ENCODE data around the gene LAMC1.

Gene LAMC1

DNA sequence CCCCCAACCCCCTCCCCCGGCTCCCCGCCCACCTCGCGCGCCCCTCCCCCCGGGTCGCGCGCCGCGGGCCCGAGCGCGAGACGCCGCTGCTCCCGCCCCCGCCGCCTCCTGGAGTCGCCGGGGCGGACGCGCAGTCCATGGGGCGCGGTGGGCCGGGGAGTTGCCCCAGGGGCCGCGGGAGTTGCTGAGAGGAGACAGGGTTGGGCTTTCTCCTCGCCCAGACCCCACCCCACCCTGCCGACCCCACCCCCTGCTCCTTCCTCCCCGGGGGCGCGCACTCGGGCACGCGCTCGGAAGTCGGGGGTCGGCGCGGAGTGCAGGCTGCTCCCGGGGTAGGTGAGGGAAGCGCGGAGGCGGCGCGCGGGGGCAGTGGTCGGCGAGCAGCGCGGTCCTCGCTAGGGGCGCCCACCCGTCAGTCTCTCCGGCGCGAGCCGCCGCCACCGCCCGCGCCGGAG lies at the start of gene LAMC1:
Gene LAMC1, plus strand, starts transcription at position 275 of the 455 bp plus-strand sequence. CDS start 297 bp downstream, outside the sequence.
- peak; percentile 95 for DNase-seq (ENCODE audit: low read depth, low spot score)

DNA sequence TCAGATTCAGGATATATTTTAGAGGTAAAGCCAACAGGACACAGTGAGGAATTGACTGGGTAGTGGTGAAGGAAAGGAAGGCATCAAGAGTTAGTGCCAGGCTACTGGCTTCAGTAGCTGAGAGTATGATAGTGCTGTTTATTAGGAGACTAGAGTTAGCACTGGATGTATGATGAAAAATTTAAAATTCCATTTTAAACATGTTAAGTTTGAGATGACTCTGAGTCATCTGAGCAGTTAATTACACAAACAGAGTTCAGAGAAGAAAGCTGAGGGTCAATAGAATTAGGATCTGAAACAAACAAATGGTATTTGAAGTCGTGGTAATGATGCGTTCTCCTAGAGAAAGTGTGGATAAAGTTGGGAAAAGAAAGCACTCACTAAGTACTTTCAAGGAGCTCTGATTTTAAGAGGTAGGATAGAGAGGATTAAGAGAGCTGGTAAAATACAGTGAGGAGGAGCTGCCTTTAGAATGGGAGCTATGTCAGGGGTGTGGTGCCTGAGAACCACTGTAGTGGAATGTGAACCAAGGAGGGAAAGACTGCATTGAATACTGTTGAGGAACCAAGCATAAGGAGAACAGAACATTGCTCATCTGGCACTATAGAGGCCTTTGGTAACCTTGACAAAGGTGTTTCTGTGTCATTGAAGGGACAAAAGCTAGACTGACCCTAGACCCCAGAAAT lies 48.6 kb upstream of the LAMC1 start:
- DNase-seq (ENCODE audit: low read depth, low spot score), result peak; percentile 19

GRCh38 chr1:182977480-182977879 lies 45.7 kb upstream of the LAMC1 start:
- DNase-seq (ENCODE audit: low read depth, low spot score), result no peak

- no peak for DNase-seq (ENCODE audit: low read depth, low spot score)
These were observed 44.9 kb upstream of the LAMC1 start for GRCh38 chr1:182978151-182978853.

DNA sequence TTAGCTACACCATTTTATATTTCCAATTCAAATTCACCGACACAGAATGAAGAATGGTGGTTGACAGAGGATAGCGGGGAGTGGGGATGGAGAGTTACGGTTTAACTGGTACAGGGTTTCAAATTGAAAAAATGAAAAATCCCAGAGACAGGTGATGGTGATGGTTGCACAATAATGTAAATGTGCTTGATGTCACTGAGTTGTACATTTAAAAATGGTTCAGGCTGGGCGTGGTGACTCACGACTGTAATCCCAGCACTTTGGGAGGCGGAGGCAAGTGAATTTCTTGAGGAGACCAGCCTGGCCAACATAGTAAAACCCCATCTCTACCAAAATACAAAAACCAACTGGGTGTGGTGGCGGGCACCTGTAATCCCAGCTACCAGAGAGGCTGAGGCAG lies 39.1 kb upstream of the LAMC1 start:
- no peak for DNase-seq (ENCODE audit: low read depth, low spot score)

DNA sequence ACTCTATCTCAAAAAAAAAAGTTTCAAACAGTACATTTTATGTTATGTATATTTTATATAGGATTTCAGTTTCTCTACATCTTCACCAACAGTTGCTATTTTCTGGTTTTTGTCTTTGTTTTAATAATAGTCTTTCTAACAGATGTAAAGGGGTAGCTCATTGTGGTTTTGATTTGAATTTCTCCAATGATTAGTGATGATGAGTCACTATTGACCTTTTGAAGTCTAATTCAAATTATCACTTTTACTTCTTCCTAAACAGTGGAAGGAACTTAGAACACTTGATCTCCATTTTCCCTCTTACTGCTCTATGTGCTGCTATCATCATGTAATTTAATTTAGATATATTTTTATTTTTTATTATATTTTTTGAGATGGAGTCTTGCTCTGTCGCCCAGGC lies 38.6 kb upstream of the LAMC1 start:
- DNase-seq (ENCODE audit: low read depth, low spot score), result no peak

DNA sequence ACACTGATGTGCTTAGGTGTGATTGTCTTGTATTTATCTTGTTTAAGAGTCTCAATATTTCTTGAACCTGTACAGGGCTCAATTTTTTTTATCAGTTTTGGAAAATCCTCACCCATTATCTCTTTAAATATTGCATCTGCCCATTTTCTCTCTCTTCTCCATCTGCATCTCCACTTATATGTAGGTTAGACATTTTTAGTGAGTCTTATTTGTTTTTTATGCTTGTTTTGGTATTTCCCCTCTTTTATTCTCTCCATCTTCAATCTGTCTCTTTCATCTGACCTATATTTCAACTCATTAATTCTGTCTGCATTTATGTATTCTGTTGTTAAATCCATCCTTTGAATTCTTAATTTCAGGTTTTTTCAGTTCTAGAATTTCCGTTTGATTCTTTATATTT lies 37.3 kb upstream of the LAMC1 start:
- no peak for DNase-seq (ENCODE audit: low read depth, low spot score)

DNA sequence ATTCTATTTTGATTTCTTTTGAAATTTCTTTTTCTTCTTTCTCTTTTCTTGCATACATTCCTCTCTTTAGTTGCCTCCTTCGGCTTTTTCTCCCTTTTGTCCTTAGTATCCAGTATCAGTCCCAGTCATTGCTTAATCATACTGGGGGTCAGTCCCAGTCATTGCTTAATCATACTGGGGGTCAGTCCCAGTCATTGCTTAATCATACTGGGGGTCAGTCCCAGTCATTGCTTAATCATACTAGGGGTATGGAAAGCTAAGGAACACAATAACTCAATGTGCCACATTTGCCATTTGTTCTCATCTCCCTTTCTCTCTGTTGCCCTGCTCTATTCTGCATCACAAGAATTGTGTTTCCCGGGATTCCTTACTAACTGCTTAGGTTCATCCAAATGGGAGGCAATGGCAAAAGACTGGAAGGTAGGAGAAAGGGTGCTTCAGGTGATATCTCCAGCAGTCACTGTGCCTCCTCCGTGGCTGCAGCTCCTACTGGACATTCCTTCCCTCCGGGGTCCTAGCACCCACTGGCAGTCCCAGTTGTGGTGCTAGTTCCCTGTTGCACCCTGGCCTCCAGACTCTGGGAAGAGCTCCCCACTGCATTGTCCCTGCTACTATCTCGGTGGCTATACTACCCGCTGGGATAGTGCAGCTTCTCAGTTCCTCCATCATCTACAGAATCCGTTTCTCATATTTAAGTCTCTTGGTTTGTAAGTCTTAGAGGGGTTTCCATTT lies 32.6 kb upstream of the LAMC1 start:
- DNase-seq (ENCODE audit: low read depth, low spot score), result peak; percentile 9

GRCh38 chr1:182993746-182994145 lies 29.5 kb upstream of the LAMC1 start:
- DNase-seq (ENCODE audit: low read depth, low spot score), result no peak

- DNase-seq (ENCODE audit: low read depth, low spot score), result no peak
These were observed 27.3 kb upstream of the LAMC1 start for GRCh38 chr1:182995894-182996293.

DNA sequence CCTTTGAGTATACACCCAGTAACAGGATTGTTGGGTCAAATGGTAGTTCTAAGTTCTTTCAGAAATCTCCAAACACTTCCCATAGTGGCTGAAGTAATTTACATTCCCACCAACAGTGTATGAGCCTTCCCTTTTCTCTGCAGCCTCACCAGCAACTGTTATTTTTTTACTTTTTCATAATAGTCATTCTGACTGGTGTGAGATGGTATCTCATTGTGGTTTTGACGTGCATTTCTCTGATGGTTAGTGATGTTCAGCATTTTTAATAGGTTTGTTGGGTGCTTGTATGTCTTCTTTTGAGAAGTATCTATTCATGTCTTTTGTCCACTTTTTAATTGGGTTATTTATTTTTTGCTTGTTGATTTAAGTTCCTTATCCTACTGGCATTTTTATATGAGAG lies 26.4 kb upstream of the LAMC1 start:
- no peak for DNase-seq (ENCODE audit: low read depth, low spot score)

GRCh38 chr1:182998482-182998881 lies 24.7 kb upstream of the LAMC1 start:
- no peak for DNase-seq (ENCODE audit: low read depth, low spot score)

GRCh38 chr1:183000167-183000962 lies 22.9 kb upstream of the LAMC1 start:
- DNase-seq (ENCODE audit: low read depth, low spot score), result no peak

- DNase-seq (ENCODE audit: low read depth, low spot score), result no peak
These were observed 21.0 kb upstream of the LAMC1 start for GRCh38 chr1:183002267-183002666.

DNA sequence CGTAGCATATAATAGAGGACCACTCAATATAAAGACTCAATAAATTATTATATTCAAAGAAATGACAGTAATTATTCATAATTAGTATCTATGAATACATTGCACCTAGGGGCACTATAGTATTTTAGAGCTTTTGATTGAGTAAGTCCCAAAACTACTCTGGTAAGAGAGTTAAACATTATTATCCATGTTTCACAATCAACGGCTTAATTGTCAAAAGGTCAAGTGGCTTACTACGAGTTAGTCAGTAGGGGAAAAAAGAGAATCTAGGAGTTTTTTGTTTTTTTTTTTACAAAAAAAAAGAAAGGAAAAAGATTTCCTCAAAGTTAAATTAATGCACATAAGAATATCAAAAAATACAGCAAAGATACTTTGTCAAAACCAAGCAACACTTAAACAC lies 20.4 kb upstream of the LAMC1 start:
- no peak for DNase-seq (ENCODE audit: low read depth, low spot score)

DNA sequence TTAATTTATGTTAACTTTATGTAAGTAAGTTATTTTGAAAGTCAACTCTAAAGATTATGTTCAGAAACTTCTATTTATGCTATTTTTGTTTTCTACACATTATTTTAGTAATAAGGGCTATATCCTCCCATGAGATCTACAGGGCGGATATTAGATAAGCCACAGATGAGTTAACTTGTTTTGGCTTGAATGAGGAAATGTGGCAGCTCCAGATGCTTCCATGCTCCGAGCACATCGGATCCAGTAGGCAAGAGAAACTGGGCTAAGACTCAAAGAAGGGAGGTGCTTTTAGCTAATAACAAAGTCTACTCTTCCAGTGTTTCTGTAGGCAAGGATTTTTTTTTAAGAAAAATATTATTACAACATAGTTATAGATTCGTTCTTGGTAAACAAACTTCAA lies 20.0 kb upstream of the LAMC1 start:
- DNase-seq (ENCODE audit: low read depth, low spot score), result no peak

GRCh38 chr1:183004141-183004540 lies 19.1 kb upstream of the LAMC1 start:
- DNase-seq (ENCODE audit: low read depth, low spot score), result no peak

GRCh38 chr1:183011859-183012258 lies 11.4 kb upstream of the LAMC1 start:
- DNase-seq (ENCODE audit: low read depth, low spot score), result no peak

DNA sequence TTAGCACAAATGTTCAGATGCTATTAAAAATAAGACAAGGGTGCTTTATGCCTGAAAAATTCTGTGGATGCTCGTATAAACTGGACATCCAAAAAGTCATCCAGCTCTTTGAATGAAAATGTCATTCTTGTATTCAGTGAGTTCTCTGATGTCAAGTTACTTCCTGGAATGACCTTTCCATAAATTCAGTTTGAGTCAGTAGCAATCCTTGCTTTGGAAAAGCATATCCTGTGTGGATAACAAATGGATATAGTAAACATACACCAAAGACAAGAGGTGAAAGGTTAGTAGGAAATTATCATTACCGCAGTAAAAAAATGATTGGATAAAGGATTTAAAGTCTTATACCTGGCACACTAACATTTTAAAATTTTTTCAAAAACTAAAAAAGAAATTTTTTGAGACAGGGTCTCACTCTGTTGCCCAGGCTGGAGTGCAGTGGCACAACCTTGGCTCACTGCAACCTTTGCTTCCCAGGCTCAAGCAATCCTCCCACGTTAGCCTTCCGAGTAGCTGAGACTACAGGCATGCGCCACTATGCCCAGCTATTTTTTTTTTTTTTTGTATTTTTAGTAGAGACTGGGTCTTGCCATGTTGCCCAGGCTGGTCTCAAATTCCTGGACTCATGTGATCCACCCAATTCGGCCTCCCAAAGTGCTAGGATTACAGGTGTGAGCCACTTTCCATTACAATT lies 10.8 kb upstream of the LAMC1 start:
- DNase-seq (ENCODE audit: low read depth, low spot score), result no peak

GRCh38 chr1:183019139-183019740 lies 4.0 kb upstream of the LAMC1 start:
- DNase-seq (ENCODE audit: low read depth, low spot score), result peak; percentile 29

DNA sequence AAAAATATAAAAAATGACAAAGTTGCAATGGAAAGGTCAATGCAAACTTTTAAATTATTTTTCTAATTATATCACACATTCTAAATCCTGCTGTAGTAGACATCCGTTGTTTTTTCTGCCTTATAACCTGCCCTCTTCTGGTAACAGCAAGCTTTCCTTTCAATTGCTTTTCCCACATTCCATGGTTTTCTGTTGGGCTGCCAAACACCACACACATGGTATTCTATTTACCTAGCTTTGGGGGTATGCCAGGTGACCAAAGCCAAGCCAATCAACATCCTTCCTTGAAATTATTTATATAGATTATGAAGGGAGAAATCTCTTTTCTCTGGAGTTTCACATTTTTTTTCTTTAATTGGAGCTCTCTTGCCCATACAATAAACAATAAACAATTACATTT lies 3.4 kb upstream of the LAMC1 start:
- DNase-seq (ENCODE audit: low read depth, low spot score), result peak; percentile 92
